Endothelial cell of umbilical vein (primary cell): Measurements from ENCODE around the gene ATG4D. TPM values are rescaled to one million over a fixed set of nuclear protein-coding genes. Genes with fewer than 3 reads are reported as not detected.
A peak's percentile ranks its signal among the peaks of the same experiment; 100 is the strongest.

Source experiments
- BruUV-seq: library from RNA; stranded (reverse); fragments of 400-500 nt; replicated peaks from 2 replicates; lab custom pipeline; 2021; lab: Mats Ljungman, UMichigan
- CTCF ChIA-PET: fragments of 300-600, 350-600 bp; sonication (Branson Sonifier 250); formaldehyde crosslinking; loops from one replicate; lab custom pipeline; 2021; ENCODE audit warnings: antibody characterized with exemption, inconsistent platforms; lab: Charles Lee
- POLR2A ChIA-PET: fragments of 300-600, 350-600 bp; sonication (Branson Sonifier 250); formaldehyde crosslinking; loops from one replicate; lab custom pipeline; 2021; ENCODE audit warnings: antibody characterized with exemption, inconsistent platforms; lab: Charles Lee
- DNase-seq: peaks from one replicate; pipeline ENCODE4 v3.0.0-alpha.2; 2011; ENCODE audit warnings: low read depth, low spot score
- FAIRE-seq: peaks from 2 replicates; lab custom pipeline; 2011; peaks lifted over from hg19 to GRCh38; lab: Jason Lieb, UNC
- H2AFZ ChIP-seq: 2 replicates; pipeline ENCODE4 v1.6.0; 2012; ENCODE audit warnings: low read depth, low read length, control low read depth, inconsistent platforms
- H3K27ac ChIP-seq: 2 replicates; pipeline ENCODE4 v1.5.1; 2011; ENCODE audit warnings: low read depth, mild to moderate bottlenecking, control low read depth, low read length, moderate library complexity; ENCODE audit not compliant: insufficient read depth
- H3K27me3 ChIP-seq, 2 experiments: 2 replicates each; pipeline versions ENCODE4 v1.6.0 to v1.6.1; 2011; ENCODE audit warnings: low read length in 2 of 2, mixed read lengths in 1 of 2; ENCODE audit not compliant: control insufficient read depth in 2 of 2, insufficient read depth in 2 of 2
- H3K36me3 ChIP-seq, 2 experiments: 2 replicates in 1 of 2; 3 replicates in 1 of 2; pipeline ENCODE4 v1.5.1; 2011; ENCODE audit warnings: low read length in 2 of 2, mild to moderate bottlenecking in 1 of 2, moderate library complexity in 1 of 2; ENCODE audit not compliant: control insufficient read depth in 2 of 2, insufficient read depth in 2 of 2; ENCODE audit errors: extremely low read depth in 1 of 2
- H3K4me1 ChIP-seq: 3 replicates; pipeline ENCODE4 v1.5.1; 2011; ENCODE audit warnings: mild to moderate bottlenecking, low read length; ENCODE audit not compliant: control insufficient read depth, insufficient read depth; ENCODE audit errors: extremely low read depth
- H3K4me2 ChIP-seq: 2 replicates; pipeline ENCODE4 v1.6.1; 2011; ENCODE audit warnings: low read length, control low read depth, mixed read lengths; ENCODE audit not compliant: insufficient read depth
- H3K4me3 ChIP-seq, 3 experiments: fragments of 200-600 bp in 1 of 3; sonication (generic), shearing (Covaris generic) in 1 of 3; replicated peaks in 1 of 3; 2 replicates each; pipeline ENCODE4 v1.5.1; 2011 to 2016; ENCODE audit warnings: control low read depth in 3 of 3, low read length in 3 of 3, mild to moderate bottlenecking in 2 of 3, inconsistent platforms in 1 of 3, low read depth in 1 of 3, moderate library complexity in 1 of 3; ENCODE audit not compliant: insufficient read depth in 1 of 3
- H3K79me2 ChIP-seq: 2 replicates; pipeline ENCODE4 v1.6.0; 2012; ENCODE audit warnings: low read length, inconsistent platforms; ENCODE audit not compliant: control insufficient read depth, insufficient read depth
- H3K9ac ChIP-seq: replicated peaks from 2 replicates; pipeline ENCODE3; 2011; ENCODE audit warnings: low read length, control low read depth; ENCODE audit not compliant: insufficient read depth; ENCODE audit errors: extremely low read depth
- H3K9me1 ChIP-seq: replicated peaks from 3 replicates; pipeline ENCODE4 v1.6.0; 2011; ENCODE audit warnings: mild to moderate bottlenecking, low read length; ENCODE audit not compliant: control insufficient read depth, insufficient read depth; ENCODE audit errors: extremely low read depth
- H3K9me3 ChIP-seq: replicated peaks from 2 replicates; pipeline ENCODE4 v1.5.1; 2012; ENCODE audit warnings: low read length, inconsistent platforms; ENCODE audit not compliant: control insufficient read depth, insufficient read depth
- H4K20me1 ChIP-seq: replicated peaks from 2 replicates; pipeline ENCODE3; 2011; ENCODE audit warnings: mild to moderate bottlenecking, low read length; ENCODE audit not compliant: control insufficient read depth, insufficient read depth; ENCODE audit errors: extremely low read depth
- CTCF ChIP-seq, 2 donors: IDR thresholded peaks; 1 replicate in 1 of 2; 2 replicates in 1 of 2; pipeline ENCODE4 v1.5.1; 2011; ENCODE audit warnings: low read length in 2 of 2, mild to moderate bottlenecking in 2 of 2, moderate library complexity in 2 of 2, control low read depth in 1 of 2, inconsistent platforms in 1 of 2, low read depth in 1 of 2; ENCODE audit not compliant: insufficient read depth in 1 of 2; ENCODE audit errors: extremely low read depth in 1 of 2
- GATA2 ChIP-seq: IDR thresholded peaks from 2 replicates; pipeline ENCODE4 v1.7.0; 2011; ENCODE audit warnings: low read depth, mild to moderate bottlenecking, moderate library complexity, mixed read lengths, low read length; ENCODE audit not compliant: insufficient read length, insufficient read depth
- MAX ChIP-seq: IDR thresholded peaks from 2 replicates; pipeline ENCODE4 v1.6.1; 2011; ENCODE audit not compliant: insufficient read depth, insufficient read length
- MYC ChIP-seq: IDR thresholded peaks from one replicate; pipeline ENCODE4 v1.6.1; 2011; ENCODE audit warnings: mild to moderate bottlenecking, low read depth, low read length
- POLR2AphosphoS5 ChIP-seq: IDR thresholded peaks from 2 replicates; pipeline ENCODE4 v1.6.1; 2012; ENCODE audit warnings: low read depth, mild to moderate bottlenecking, control low read depth, low read length, moderate library complexity; ENCODE audit not compliant: insufficient read depth
- dilution Hi-C: fragments of 300-500 bp; cut with MboI; formaldehyde crosslinking; loops from one replicate; pipeline ENCODE4 v1.15.0; 2019; ENCODE audit warnings: low sequenced_read_pairs; ENCODE audit not compliant: extremely low pct_ligation_motif_present
- intact Hi-C: fragments of 100-400 bp; cut with micrococcal nuclease; formaldehyde crosslinking; loops from one replicate; pipeline ENCODE4 v1.10.0; 2022
- polyA plus RNA-seq, 4 experiments: library from polyadenylated mRNA; depleted of rRNA in 3 of 4; stranded (reverse) in 3 of 4; unstranded in 1 of 4; fragments of >200 nt; gene quantifications; 2 replicates each; pipeline versions ENCODE4 v1.2.1 to v1.2.3, GENCODE V29; 2011 to 2012; ENCODE audit warnings: missing spikeins in 1 of 4
- total RNA-seq: library from RNA; stranded (reverse); gene quantifications from 2 replicates; pipeline ENCODE4 v1.2.3, GENCODE V29; 2021

Gene ATG4D
- total and polyA plus RNA-seq, 2 donors (not counting 3 experiments of a cell fraction or from before 2014, with no cell fraction given) = 19.8 to 24.9 TPM

- Histone ChIP-seq H3K9me1 (no peaks in the 10 kb centered on the region), H3K27me3 (no peaks in the 10 kb centered on the region), H3K36me3 (peaks cover 5 to 8% of the 10 kb centered on the region in 2 experiments), H3K79me2 (peaks cover 37% of the 10 kb centered on the region), H3K9me3 (no peaks in the 10 kb centered on the region), H3K4me2 (peak within 1 kb of the TSS; percentile 77), H3K4me1 (peaks cover 7% of the 10 kb centered on the region), H2AFZ (peak within 1 kb of the TSS; percentile 72), H4K20me1 (no peaks in the 10 kb centered on the region), H3K4me3 (peak within 1 kb of the TSS; percentile 33 to 89 (median 75)), H3K27ac (peak within 1 kb of the TSS; percentile 94), H3K9ac (peak within 1 kb of the TSS; percentile 99)
- CTCF ChIA-PET = interaction anchor here (0.6 to 0.7 kb wide), 2 partner anchors 24 to 328 kb away, joined by 3 to 4 read pairs; no protein-coding TSS in a partner anchor
- intact Hi-C loops (loop anchor here (5.0 to 10.0 kb wide), 2 partner anchors 149 to 592 kb away; partner anchors contain the start of gene ILF3), dilution Hi-C loops (no loop called here)
- no peak for TF ChIP-seq GATA2
- no peak for TF ChIP-seq POLR2AphosphoS5
- no peak for TF ChIP-seq MAX
- DNase-seq (peak; percentile 40), FAIRE-seq (peak; percentile 79)
- no TSS peak for BruUV-seq
- POLR2A ChIA-PET = no interaction called here
These were observed 40.5 kb upstream of the ATG4D start, which contains the start of gene KEAP1 for GRCh38 chr19:10503002-10503789. TSS of gene KEAP1 (minus strand) at chr19:10503356. CDS start at chr19:10500033, 3,323 bp downstream.

GRCh38 chr19:10505583-10506229 lies 38.0 kb upstream of the ATG4D start:
- H3K9me3 ChIP-seq = no peaks in the 10 kb centered on the region
- CTCF ChIA-PET = interaction anchor here (0.6 to 2.1 kb wide), 22 partner anchors 12 to 212 kb away, joined by 3 to 13 read pairs (median 3); partner anchors contain the start of genes CDC37, DNM2, KRI1 and S1PR5
- no peaks in the 10 kb centered on the region for H3K27me3 ChIP-seq
- DNase-seq (peak; percentile 71), FAIRE-seq (peak; percentile 94)
- peak; percentile 73 to 88 for TF ChIP-seq CTCF (IDR thresholded peaks at IDR 0.05; ENCODE audit: extremely low read depth in 1 of 2, insufficient read depth in 1 of 2, low read depth in 1 of 2, low read length in 2 of 2)
- TF ChIP-seq MYC = no peak
- H3K9ac ChIP-seq = no peak overlapping the region
- no peaks in the 10 kb centered on the region for H4K20me1 ChIP-seq
- POLR2A ChIA-PET = no interaction called here
- BruUV-seq = no TSS peak
- H3K79me2 ChIP-seq = peaks cover 16% of the 10 kb centered on the region
- H3K9me1 ChIP-seq = no peaks in the 10 kb centered on the region
- no peak overlapping the region for H3K4me3 ChIP-seq
- H2AFZ ChIP-seq = no peak overlapping the region
- dilution Hi-C loops = no loop called here
- peaks cover 7% of the 10 kb centered on the region for H3K4me1 ChIP-seq
- H3K36me3 ChIP-seq = no peaks in the 10 kb centered on the region
- H3K27ac ChIP-seq = no peak overlapping the region
- intact Hi-C loops = loop anchor here (10.0 kb wide), 1 partner anchor 589 kb away; no protein-coding TSS in a partner anchor
- no peak overlapping the region for H3K4me2 ChIP-seq
